T-helper 17 cell (primary cell): Measurements from ENCODE around the gene NAXE. TPM values are rescaled to one million over a fixed set of nuclear protein-coding genes. Genes with fewer than 3 reads are reported as not detected.
"Not testable (repeated sequence)": the region's sequence is repeated elsewhere in the genome, so short reads cannot be mapped to it uniquely, and the experiment has no call there.

Experiments
- ATAC-seq: fragments of 150-1000 bp; cut with Tn5 transposase; 2 replicates; pipeline ENCODE4 v1.10.0; 2021; ENCODE audit warnings: mild to moderate bottlenecking, moderate library complexity
- DNase-seq, 3 donors: peaks; one replicate each; pipeline versions ENCODE4 v3.0.0 to v3.0.0-alpha.2; 2020 to 2021
- H3K9me3 ChIP-seq: one replicate; pipeline ENCODE4 v1.7.0; 2013; ENCODE audit warnings: low read length, mild to moderate bottlenecking; ENCODE audit not compliant: control insufficient read depth, poor library complexity, severe bottlenecking
- H3K27ac Mint-ChIP-seq: one replicate; pipeline ENCODE4 v1.8.0; 2022; ENCODE audit warnings: mild to moderate bottlenecking, moderate library complexity, mixed read lengths
- H3K27me3 Mint-ChIP-seq: one replicate; pipeline ENCODE4 v1.8.0; 2022; ENCODE audit warnings: mixed read lengths
- H3K36me3 Mint-ChIP-seq: one replicate; pipeline ENCODE4 v1.8.0; 2022; ENCODE audit warnings: low read depth, mixed read lengths
- H3K4me1 Mint-ChIP-seq: one replicate; pipeline ENCODE4 v1.8.0; 2022; ENCODE audit warnings: mild to moderate bottlenecking, mixed read lengths
- H3K4me3 Mint-ChIP-seq: one replicate; pipeline ENCODE4 v1.8.0; 2022; ENCODE audit warnings: mild to moderate bottlenecking, moderate library complexity, mixed read lengths
- total RNA-seq, 4 donors: library from RNA in 2 of 4; stranded (reverse) in 2 of 4; gene quantifications; one replicate each; pipeline ENCODE4 v1.2.3 and lab custom pipeline; 2022 to 2026

Gene NAXE
- total RNA-seq, 2 donors from 2014 or later: 27.5 to 32.0 TPM

DNA sequence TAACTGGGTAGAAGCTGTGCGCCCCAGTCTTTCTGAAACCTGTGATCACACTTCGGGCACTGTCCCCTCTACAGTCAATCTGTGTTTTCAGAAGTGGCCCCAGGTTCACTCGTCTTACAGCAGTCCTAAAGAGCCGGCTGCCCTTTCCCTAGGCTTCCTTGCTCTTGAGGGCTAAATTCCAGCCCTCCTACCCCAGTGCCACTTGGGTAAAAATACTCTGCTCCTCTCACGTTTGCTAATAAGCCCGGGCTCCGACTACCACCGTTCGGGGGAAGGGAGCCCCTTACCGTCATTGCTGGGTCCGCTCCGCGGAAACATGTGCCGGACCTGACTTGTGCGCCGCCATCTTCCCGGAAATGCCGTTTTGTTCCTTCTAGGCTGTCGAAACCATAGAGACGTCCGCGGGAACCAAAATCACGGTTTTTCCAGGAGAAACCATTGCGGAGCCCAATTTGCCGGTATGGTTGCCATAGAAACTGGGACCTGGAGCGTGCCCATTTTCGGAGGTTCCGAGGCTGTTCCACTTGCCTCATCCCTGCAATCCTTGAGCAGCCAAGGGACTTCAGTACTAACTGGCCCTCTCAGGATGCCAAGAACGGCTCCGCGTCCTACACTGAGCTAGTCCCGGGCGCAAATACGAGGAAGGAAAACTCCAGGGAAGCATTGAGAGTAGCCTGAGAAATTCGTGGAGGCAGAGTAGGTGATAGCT is 9.7 kb downstream of the NAXE start, which contains the start of gene GPATCH4:
Gene GPATCH4 (minus strand): TSS at position 358 of the 709 bp plus-strand sequence.
- Mint-ChIP-seq H3K4me1 (peaks cover 31% of the 10 kb centered on the region), H3K27me3 (no peaks in the 10 kb centered on the region), H3K36me3 (peaks cover 7% of the 10 kb centered on the region), H3K27ac (peak within 1 kb of the TSS; percentile 98), H3K4me3 (peak within 1 kb of the TSS; percentile 99)
- DNase-seq (peak; percentile 47 to 61 (median 55)), ATAC-seq (peak; percentile 83)
- H3K9me3 ChIP-seq: no peaks in the 10 kb centered on the region

DNA sequence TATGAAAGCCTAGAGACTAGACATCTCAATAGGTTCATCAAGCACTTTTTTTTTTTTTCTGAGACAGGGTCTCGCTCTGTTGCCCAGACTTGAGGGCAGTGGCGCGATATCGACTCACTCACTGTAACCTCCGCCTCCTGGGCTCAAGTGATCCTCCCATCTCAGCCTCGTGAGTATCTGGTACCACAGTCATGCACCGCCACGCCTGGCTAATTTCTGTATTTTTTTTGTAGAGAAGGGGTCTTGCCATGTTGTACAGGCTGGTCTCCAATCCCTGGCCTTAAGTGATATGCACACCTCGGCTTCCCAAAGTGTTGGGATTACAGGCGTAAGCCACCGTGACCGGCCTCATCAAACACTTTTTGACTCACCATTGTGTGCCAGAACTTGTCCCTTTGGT is 10.3 kb downstream of the NAXE start:
- peak; percentile 2 for ATAC-seq
- no peak for DNase-seq
- H3K27me3 Mint-ChIP-seq: no peaks in the 10 kb centered on the region
- peak overlapping the region; percentile 98 for H3K27ac Mint-ChIP-seq
- no peaks in the 10 kb centered on the region for H3K9me3 ChIP-seq
- peaks cover 31% of the 10 kb centered on the region for H3K4me1 Mint-ChIP-seq
- H3K36me3 Mint-ChIP-seq: peaks cover 6% of the 10 kb centered on the region
- H3K4me3 Mint-ChIP-seq: peak overlapping the region; percentile 99

DNA sequence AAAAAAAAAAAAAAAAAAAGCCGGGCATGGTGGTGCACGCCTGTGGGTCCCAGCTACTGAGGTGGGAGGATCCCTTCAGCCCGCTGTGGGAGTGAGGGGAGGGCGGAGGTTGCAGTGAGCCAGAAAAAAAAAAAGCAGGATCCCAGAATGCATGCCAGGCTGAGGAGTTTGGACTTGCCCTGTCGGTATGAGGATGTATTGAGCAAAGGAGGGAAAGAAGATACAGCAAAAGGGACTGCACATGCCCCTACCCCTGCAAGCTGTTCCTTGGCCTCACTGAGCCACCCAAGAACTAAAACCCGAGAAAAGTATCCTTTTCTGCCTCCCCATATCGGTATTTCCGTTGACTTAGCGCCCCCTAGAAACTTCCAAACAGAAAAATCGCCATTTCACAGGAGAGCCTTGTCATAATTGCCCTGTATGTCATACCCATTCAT is 11.0 kb downstream of the NAXE start:
- ATAC-seq (no peak), DNase-seq (no peak)
- Mint-ChIP-seq H3K36me3 (peaks cover 2% of the 10 kb centered on the region), H3K27ac (no peak overlapping the region), H3K4me1 (peaks cover 25% of the 10 kb centered on the region), H3K4me3 (peak overlapping the region; percentile 33), H3K27me3 (no peaks in the 10 kb centered on the region)
- H3K9me3 ChIP-seq: no peaks in the 10 kb centered on the region

DNA sequence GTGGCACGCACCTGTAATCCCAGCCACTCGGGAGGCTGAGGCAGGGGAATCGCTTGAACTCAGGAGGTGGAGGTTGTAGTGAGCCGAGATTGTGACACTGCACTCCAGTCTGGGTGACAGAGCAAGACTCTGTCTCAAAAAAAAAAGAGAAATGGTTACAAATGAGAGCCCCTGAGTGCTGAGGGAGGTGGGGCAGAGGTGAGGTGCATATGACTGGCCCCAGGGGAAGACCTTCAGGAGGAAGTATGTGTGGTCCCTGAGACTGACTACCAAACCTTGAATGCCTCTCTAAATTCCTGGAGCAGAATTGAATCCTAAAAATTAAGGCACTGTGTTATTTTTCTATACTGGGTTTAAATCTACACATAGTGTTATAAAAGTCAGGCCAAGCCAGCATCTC is 15.8 kb downstream of the NAXE start:
- H3K9me3 ChIP-seq, H3K27ac Mint-ChIP-seq, H3K4me3 Mint-ChIP-seq, H3K36me3 Mint-ChIP-seq, DNase-seq: not testable (repeated sequence)
- peak; percentile 35 for ATAC-seq
- H3K27me3 Mint-ChIP-seq: peaks cover 17% of the 10 kb centered on the region
- peaks cover 14% of the 10 kb centered on the region for H3K4me1 Mint-ChIP-seq

DNA sequence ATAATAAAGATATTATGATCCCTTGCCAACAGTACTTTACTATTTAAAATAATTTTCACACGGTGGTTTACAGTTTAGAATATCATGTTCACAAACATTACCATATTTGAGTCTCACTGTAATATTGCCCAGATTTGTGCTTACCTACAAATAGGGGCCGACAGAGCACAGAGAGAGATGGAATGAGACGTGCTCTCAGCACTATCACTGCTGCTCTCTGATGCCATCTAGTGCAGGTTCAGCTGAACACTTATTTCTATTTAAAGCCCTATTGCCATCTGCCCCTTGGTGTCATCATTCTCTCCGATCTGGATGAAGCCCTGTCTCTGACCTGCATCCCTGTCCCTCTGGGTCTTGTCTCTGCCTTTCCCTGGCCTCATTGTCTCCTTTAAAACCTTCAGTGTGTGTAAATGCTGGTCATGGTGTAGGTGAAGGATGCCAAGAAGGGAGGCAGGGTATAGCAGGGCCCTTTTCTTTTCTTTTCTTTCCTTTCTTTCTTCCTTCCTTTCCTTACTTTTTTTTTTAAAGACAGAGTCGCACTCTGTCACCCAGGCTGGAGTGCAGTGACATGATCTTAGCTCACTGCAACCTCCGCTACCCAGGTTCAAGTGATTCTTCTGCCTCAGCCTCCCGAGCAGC is 16.6 kb downstream of the NAXE start:
- DNase-seq: peak in 2 of 3 donors; percentile 31 to 42
- Mint-ChIP-seq H3K36me3 (no peaks in the 10 kb centered on the region), H3K4me3 (no peak overlapping the region), H3K4me1 (peaks cover 8% of the 10 kb centered on the region), H3K27me3 (peaks cover 23% of the 10 kb centered on the region), H3K27ac (no peak overlapping the region)
- peak; percentile 94 for ATAC-seq
- H3K9me3 ChIP-seq: no peaks in the 10 kb centered on the region

DNA sequence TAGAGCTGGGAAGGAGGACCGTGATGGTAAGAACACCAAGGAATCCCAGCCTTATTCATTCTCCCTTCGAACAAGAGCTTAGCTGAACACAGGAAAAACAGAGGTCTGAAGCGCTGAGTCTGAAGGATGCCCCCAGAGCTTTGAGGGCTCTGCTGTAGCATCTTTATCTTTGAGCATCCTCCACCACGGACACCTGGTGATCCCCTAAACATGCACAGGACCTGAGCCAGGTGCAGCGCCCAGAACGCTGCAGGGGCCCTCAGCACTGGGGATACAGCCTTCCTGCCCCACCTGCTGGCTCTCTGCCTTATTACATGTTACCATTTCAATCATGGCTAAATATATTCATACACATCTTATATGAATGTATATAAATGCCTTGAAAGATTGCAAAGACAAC is 17.4 kb downstream of the NAXE start:
- no peaks in the 10 kb centered on the region for H3K9me3 ChIP-seq
- H3K4me1 Mint-ChIP-seq: peaks cover 8% of the 10 kb centered on the region
- H3K4me3 Mint-ChIP-seq: no peak overlapping the region
- H3K27ac Mint-ChIP-seq: no peak overlapping the region
- peaks cover 23% of the 10 kb centered on the region for H3K27me3 Mint-ChIP-seq
- ATAC-seq (peak; percentile 80), DNase-seq (peak; percentile 29 to 44 (median 30))
- no peaks in the 10 kb centered on the region for H3K36me3 Mint-ChIP-seq

DNA sequence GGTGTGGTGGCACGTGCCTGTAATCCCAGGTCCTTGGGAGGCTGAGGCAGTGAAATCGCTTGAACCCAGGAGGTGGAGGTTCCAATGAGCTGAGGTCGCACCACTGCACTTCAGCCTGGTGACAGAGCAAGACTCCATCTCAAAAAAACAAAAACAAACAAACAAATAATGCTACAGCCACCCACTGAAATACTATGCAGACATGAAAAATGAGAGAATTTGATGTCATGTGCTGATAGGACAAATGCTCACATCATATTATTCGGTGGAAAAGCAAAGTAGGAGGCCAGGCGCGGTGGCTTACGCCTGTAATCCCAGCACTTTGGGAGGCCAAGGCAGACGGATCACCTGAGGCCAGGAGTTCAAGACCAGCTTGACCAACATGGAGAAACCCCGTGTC is 18.5 kb downstream of the NAXE start:
- not testable (repeated sequence) for H3K4me3 Mint-ChIP-seq, H3K36me3 Mint-ChIP-seq, H3K9me3 ChIP-seq, H3K4me1 Mint-ChIP-seq, H3K27ac Mint-ChIP-seq, DNase-seq, ATAC-seq
- H3K27me3 Mint-ChIP-seq: peaks cover 34% of the 10 kb centered on the region

DNA sequence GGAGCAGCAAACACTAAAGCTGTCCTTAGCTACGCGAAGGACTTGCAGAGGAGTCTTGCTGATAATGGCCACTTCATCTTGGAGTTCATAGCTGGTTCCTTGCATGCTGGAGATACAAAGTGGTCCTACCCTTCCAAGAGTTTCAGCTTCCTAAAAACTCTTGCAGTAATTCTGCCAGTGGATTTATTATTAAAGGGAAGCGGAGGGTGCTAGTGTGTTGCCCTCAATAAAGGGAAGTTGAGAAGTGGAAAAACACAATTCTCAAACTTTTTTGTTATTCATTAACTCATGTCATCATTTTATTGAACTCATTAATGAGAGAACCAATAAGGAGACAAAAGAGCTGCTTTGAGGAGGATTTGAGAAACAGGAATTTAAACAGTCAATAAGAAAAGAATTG is 21.1 kb downstream of the NAXE start:
- no peak overlapping the region for H3K4me3 Mint-ChIP-seq
- peaks cover 11% of the 10 kb centered on the region for H3K4me1 Mint-ChIP-seq
- no peaks in the 10 kb centered on the region for H3K9me3 ChIP-seq
- H3K27me3 Mint-ChIP-seq: peaks cover 52% of the 10 kb centered on the region
- no peaks in the 10 kb centered on the region for H3K36me3 Mint-ChIP-seq
- no peak for ATAC-seq
- no peak overlapping the region for H3K27ac Mint-ChIP-seq
- DNase-seq: no peak

DNA sequence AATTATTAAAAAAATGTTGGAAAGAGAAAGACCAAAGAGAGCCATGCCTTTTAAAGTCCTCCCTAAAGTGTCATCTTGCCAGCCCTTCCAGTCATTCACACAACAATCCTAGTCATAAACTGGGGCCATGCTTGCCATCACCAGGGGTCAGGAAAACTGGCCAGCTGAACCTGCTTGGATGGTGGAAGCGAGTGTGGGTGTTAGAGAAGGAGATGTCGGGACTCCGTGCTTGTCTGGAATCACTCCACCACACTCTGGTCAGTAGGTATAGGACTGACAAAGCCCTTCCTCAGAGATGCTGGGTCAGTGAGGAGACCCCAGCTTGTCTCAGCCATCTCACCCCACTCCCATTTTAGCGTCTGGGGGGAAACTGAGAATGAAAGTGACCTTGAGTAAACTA is 24.4 kb downstream of the NAXE start:
- H3K27me3 Mint-ChIP-seq: peaks cover 71% of the 10 kb centered on the region
- DNase-seq: no peak
- no peaks in the 10 kb centered on the region for H3K9me3 ChIP-seq
- no peak overlapping the region for H3K4me3 Mint-ChIP-seq
- no peaks in the 10 kb centered on the region for H3K36me3 Mint-ChIP-seq
- no peak for ATAC-seq
- H3K4me1 Mint-ChIP-seq: peaks cover 3% of the 10 kb centered on the region
- no peak overlapping the region for H3K27ac Mint-ChIP-seq

DNA sequence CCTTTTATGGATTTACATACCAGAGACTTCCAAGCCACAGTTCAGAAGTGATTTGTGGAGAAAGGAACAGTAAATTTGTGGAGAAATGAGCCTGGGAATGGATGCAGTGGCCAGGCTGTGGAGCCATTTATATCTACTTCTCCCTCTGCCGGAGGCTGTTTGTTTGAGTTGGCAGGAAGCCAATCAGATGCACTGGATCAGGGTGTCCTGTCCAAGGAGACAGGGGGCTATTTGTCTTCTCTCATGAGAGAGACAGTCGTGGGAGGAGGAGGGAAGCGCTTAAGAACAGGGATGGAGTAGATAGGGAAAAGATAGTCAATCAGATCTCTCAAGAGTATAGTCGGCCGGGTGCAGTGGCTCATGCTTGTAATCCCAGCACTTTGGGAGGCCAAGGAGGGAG is 24.9 kb downstream of the NAXE start:
- Mint-ChIP-seq H3K27me3 (peaks cover 70% of the 10 kb centered on the region), H3K4me3 (no peak overlapping the region), H3K27ac (no peak overlapping the region), H3K4me1 (peaks cover 3% of the 10 kb centered on the region), H3K36me3 (no peaks in the 10 kb centered on the region)
- ATAC-seq: no peak
- no peaks in the 10 kb centered on the region for H3K9me3 ChIP-seq
- no peak for DNase-seq

DNA sequence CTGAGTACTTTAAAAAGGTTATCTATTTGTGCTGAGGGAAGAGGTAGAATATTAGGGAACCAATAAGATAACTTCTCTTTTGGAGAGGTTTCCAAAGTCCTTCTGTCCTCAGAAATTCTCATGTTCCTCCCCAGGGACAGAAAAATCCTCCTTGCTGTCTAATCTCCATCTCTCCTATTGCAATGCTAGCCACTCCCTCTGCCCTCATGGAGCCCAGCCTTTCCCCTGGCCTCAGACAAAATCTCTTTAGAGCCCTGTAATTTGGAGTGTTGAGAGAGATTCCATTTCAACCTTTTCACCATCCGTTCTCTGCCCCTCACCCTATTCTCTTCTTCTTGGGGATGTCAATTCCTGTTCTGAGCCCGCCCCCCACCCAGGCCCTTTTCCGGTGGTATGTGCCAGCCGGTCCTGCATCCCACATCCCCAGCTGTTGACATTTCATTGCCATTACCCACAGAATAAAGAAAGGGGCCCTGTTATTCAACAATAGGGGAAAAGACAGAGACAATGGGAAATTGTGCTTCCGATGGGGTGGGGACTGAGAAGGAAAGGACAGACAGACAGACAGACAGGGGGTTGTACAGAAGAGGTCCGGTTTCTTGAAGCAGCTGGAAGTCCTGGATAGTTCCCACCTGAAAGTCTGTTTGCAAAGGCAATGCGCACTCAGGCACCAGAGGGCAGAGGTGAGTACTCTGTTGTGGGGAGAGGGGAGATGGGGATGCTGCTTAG is 27.4 kb downstream of the NAXE start, which contains the start of gene HAPLN2:
Gene HAPLN2 (plus strand): TSS at position 563 of the 729 bp plus-strand sequence. CDS start 4,076 bp downstream, outside the sequence.
- H3K27ac Mint-ChIP-seq: no peak within 1 kb of the TSS
- peaks cover 3% of the 10 kb centered on the region for H3K4me1 Mint-ChIP-seq
- DNase-seq (no peak), ATAC-seq (peak; percentile 60)
- peaks cover 74% of the 10 kb centered on the region for H3K27me3 Mint-ChIP-seq
- no peaks in the 10 kb centered on the region for H3K9me3 ChIP-seq
- H3K4me3 Mint-ChIP-seq: no peak within 1 kb of the TSS
- peaks cover 4% of the 10 kb centered on the region for H3K36me3 Mint-ChIP-seq

DNA sequence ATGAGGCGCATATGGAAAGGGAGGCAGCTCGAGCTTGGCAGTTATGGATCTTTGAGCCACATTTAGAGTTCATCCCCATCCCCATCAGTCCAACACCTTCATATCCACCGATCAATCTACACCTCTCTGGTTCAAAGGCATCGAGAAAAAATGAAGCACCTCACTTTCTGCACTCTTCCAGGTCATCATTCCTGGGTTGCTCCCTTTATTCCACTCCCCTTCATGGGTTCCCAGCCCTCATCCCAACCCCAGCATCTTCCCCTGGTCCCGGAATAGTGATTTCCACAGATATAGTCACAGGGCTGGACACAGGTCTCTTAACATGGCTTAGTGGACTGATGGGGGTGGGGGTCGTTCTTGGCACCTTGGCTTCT is 28.0 kb downstream of the NAXE start:
- Mint-ChIP-seq H3K27me3 (peaks cover 69% of the 10 kb centered on the region), H3K4me1 (peaks cover 6% of the 10 kb centered on the region), H3K36me3 (peaks cover 4% of the 10 kb centered on the region), H3K4me3 (no peak overlapping the region), H3K27ac (no peak overlapping the region)
- DNase-seq (no peak), ATAC-seq (no peak)
- no peaks in the 10 kb centered on the region for H3K9me3 ChIP-seq

DNA sequence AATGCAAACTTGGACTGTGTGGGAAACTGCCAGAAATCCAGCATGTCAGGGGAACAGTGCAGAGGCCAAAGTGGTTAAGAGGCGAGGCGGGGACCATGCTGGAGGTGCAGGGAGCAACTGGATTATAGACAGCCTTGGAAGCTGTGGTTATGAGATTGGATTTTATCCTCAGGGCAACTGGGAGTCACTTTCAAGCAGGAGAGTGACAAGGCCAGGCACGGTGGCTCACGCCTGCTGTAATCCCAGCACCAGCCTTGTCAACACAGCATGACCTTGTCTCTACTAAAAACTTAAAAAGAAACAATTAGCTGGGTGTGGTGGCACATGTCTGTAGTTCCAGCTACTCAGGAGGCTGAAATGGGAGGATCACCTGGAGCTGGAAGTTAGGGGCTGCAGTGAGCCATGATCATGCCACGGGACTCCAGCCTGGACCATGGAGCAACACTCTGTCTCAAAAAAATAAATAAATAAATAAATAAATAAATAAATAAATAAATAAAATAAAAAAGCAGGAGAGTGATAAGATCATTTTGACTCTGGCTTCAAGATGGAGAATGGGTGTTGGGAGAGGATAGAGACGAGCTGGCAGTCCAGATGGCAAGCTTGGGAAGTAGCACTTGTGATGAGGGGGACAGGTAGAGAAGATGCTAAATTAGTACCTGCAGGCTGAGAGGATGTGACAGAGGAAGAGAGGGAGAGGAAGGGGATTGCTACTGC is 31.2 kb downstream of the NAXE start:
- Mint-ChIP-seq H3K27ac (no peak overlapping the region), H3K27me3 (peaks cover 60% of the 10 kb centered on the region), H3K36me3 (peaks cover 8% of the 10 kb centered on the region), H3K4me1 (peaks cover 8% of the 10 kb centered on the region), H3K4me3 (peak overlapping the region; percentile 58)
- H3K9me3 ChIP-seq: no peaks in the 10 kb centered on the region
- ATAC-seq (no peak), DNase-seq (no peak)
